ENCODE measurements around the gene SLC35F3. TPM values are rescaled to one million over a fixed set of nuclear protein-coding genes. Genes with fewer than 3 reads are reported as not detected.
"Not testable (repeated sequence)": the region's sequence is repeated elsewhere in the genome, so short reads cannot be mapped to it uniquely, and the experiment has no call there.

Gene SLC35F3
- total RNA-seq, 2 donors from 2014 or later = 0.24 to 2.4 TPM

GRCh38 chr1:234135501-234135900, 231.0 kb downstream of the SLC35F3 start:
- H3K36me3 Mint-ChIP-seq (ENCODE audit: insufficient read depth in 2 of 2) = no peaks in the 10 kb centered on the region
- peaks cover 13% of the 10 kb centered on the region for H3K27me3 Mint-ChIP-seq (ENCODE audit: low read depth)
- no peak overlapping the region for H3K27ac Mint-ChIP-seq
- H3K4me1 Mint-ChIP-seq (ENCODE audit: low read depth) = no peaks in the 10 kb centered on the region
- no peak for DNase-seq
- no peak overlapping the region for H3K4me3 Mint-ChIP-seq
- no peaks in the 10 kb centered on the region for H3K9me3 Mint-ChIP-seq
- no peak for ATAC-seq (replicated peaks in 1 of 2)

- Mint-ChIP-seq H3K27me3 (ENCODE audit: low read depth) (peaks cover 13% of the 10 kb centered on the region), H3K4me3 (no peak overlapping the region), H3K9me3 (no peaks in the 10 kb centered on the region), H3K36me3 (ENCODE audit: insufficient read depth in 2 of 2) (no peaks in the 10 kb centered on the region), H3K27ac (no peak overlapping the region), H3K4me1 (ENCODE audit: low read depth) (no peaks in the 10 kb centered on the region)
- DNase-seq = no peak
- ATAC-seq (replicated peaks in 1 of 2) = no peak
These were observed 231.6 kb downstream of the SLC35F3 start for GRCh38 chr1:234136073-234136472.

- Mint-ChIP-seq H3K27me3 (ENCODE audit: low read depth) (peaks cover 26% of the 10 kb centered on the region), H3K27ac (no peak overlapping the region), H3K36me3 (ENCODE audit: insufficient read depth in 2 of 2) (no peaks in the 10 kb centered on the region), H3K9me3 (no peaks in the 10 kb centered on the region), H3K4me1 (ENCODE audit: low read depth) (no peaks in the 10 kb centered on the region), H3K4me3 (no peak overlapping the region)
- ATAC-seq (replicated peaks in 1 of 2) = no peak
- DNase-seq = no peak
These were observed 235.5 kb downstream of the SLC35F3 start for GRCh38 chr1:234139966-234140365.

GRCh38 chr1:234140388-234140787, 235.9 kb downstream of the SLC35F3 start:
- Mint-ChIP-seq H3K4me1 (ENCODE audit: low read depth) (no peaks in the 10 kb centered on the region), H3K9me3 (no peaks in the 10 kb centered on the region), H3K36me3 (ENCODE audit: insufficient read depth in 2 of 2) (no peaks in the 10 kb centered on the region), H3K27me3 (ENCODE audit: low read depth) (peaks cover 30% of the 10 kb centered on the region), H3K4me3 (no peak overlapping the region), H3K27ac (no peak overlapping the region)
- no peak for DNase-seq
- ATAC-seq (replicated peaks in 1 of 2) = no peak

- Mint-ChIP-seq H3K27ac (no peak overlapping the region), H3K27me3 (ENCODE audit: low read depth) (peaks cover 33% of the 10 kb centered on the region), H3K4me1 (ENCODE audit: low read depth) (no peaks in the 10 kb centered on the region), H3K4me3 (no peak overlapping the region), H3K9me3 (no peaks in the 10 kb centered on the region), H3K36me3 (ENCODE audit: insufficient read depth in 2 of 2) (no peaks in the 10 kb centered on the region)
- DNase-seq = no peak
- no peak for ATAC-seq (replicated peaks in 1 of 2)
These were observed 236.5 kb downstream of the SLC35F3 start for GRCh38 chr1:234141006-234141405.

GRCh38 chr1:234143681-234144080, 239.2 kb downstream of the SLC35F3 start:
- peaks cover 3% of the 10 kb centered on the region in 2 donors for H3K9me3 Mint-ChIP-seq
- no peak for ATAC-seq (replicated peaks in 1 of 2)
- H3K36me3 Mint-ChIP-seq (ENCODE audit: insufficient read depth in 2 of 2) = peaks cover 2 to 3% of the 10 kb centered on the region in 2 donors
- H3K27me3 Mint-ChIP-seq (ENCODE audit: low read depth) = peaks cover 31% of the 10 kb centered on the region
- H3K27ac Mint-ChIP-seq = no peak overlapping the region
- H3K4me1 Mint-ChIP-seq (ENCODE audit: low read depth) = peaks cover 7% of the 10 kb centered on the region
- DNase-seq = no peak
- H3K4me3 Mint-ChIP-seq = no peak overlapping the region

- Mint-ChIP-seq H3K27ac (no peak overlapping the region), H3K9me3 (peaks cover 3% of the 10 kb centered on the region in 2 donors), H3K4me1 (ENCODE audit: low read depth) (peaks cover 14% of the 10 kb centered on the region), H3K36me3 (ENCODE audit: insufficient read depth in 2 of 2) (peaks cover 2 to 3% of the 10 kb centered on the region in 2 donors), H3K27me3 (ENCODE audit: low read depth) (peaks cover 34% of the 10 kb centered on the region), H3K4me3 (no peak overlapping the region)
- ATAC-seq (replicated peaks in 1 of 2) = no peak
- no peak for DNase-seq
These were observed 240.4 kb downstream of the SLC35F3 start for GRCh38 chr1:234144901-234145300.

GRCh38 chr1:234148350-234148749, 243.9 kb downstream of the SLC35F3 start:
- H3K4me3 Mint-ChIP-seq = peak overlapping the region; percentile 5 to 80
- peaks cover 3% of the 10 kb centered on the region in 2 donors for H3K9me3 Mint-ChIP-seq
- H3K36me3 Mint-ChIP-seq (ENCODE audit: insufficient read depth in 2 of 2) = peaks cover 2 to 3% of the 10 kb centered on the region in 2 donors
- DNase-seq (no peak), ATAC-seq (replicated peaks in 1 of 2) (peak; percentile 66 to 85)
- H3K27ac Mint-ChIP-seq = peak overlapping the region; percentile 79
- peaks cover 17% of the 10 kb centered on the region for H3K4me1 Mint-ChIP-seq (ENCODE audit: low read depth)
- peaks cover 42% of the 10 kb centered on the region for H3K27me3 Mint-ChIP-seq (ENCODE audit: low read depth)

GRCh38 chr1:234148816-234149215, 244.3 kb downstream of the SLC35F3 start:
- DNase-seq = no peak
- ATAC-seq (replicated peaks in 1 of 2) = peak in 1 of 2 donors; percentile 3
- H3K4me1 Mint-ChIP-seq (ENCODE audit: low read depth) = peaks cover 17% of the 10 kb centered on the region
- H3K27me3 Mint-ChIP-seq (ENCODE audit: low read depth) = peaks cover 38% of the 10 kb centered on the region
- H3K36me3 Mint-ChIP-seq (ENCODE audit: insufficient read depth in 2 of 2) = peaks cover 2 to 3% of the 10 kb centered on the region in 2 donors
- H3K9me3 Mint-ChIP-seq = peaks cover 3% of the 10 kb centered on the region in 2 donors
- H3K4me3 Mint-ChIP-seq = peak overlapping the region; percentile 1 to 80
- H3K27ac Mint-ChIP-seq = peak overlapping the region; percentile 79

GRCh38 chr1:234149217-234149616, 244.7 kb downstream of the SLC35F3 start:
- Mint-ChIP-seq H3K36me3 (ENCODE audit: insufficient read depth in 2 of 2) (peaks cover 2 to 3% of the 10 kb centered on the region in 2 donors), H3K4me3 (peak overlapping the region in 1 of 2 donors; percentile 80), H3K27ac (no peak overlapping the region), H3K27me3 (ENCODE audit: low read depth) (peaks cover 36% of the 10 kb centered on the region), H3K4me1 (ENCODE audit: low read depth) (peaks cover 17% of the 10 kb centered on the region), H3K9me3 (peaks cover 3% of the 10 kb centered on the region in 2 donors)
- DNase-seq (no peak), ATAC-seq (replicated peaks in 1 of 2) (peak in 1 of 2 donors; percentile 84)

GRCh38 chr1:234150892-234151291, 246.4 kb downstream of the SLC35F3 start:
- DNase-seq = no peak
- no peak overlapping the region for H3K4me3 Mint-ChIP-seq
- peaks cover 3% of the 10 kb centered on the region in 2 donors for H3K9me3 Mint-ChIP-seq
- ATAC-seq (replicated peaks in 1 of 2) = no peak
- peaks cover 17% of the 10 kb centered on the region for H3K4me1 Mint-ChIP-seq (ENCODE audit: low read depth)
- H3K36me3 Mint-ChIP-seq (ENCODE audit: insufficient read depth in 2 of 2) = peaks cover 2 to 3% of the 10 kb centered on the region in 2 donors
- H3K27me3 Mint-ChIP-seq (ENCODE audit: low read depth) = peaks cover 24% of the 10 kb centered on the region
- H3K27ac Mint-ChIP-seq = no peak overlapping the region

GRCh38 chr1:234152344-234152743, 247.9 kb downstream of the SLC35F3 start:
- not testable (repeated sequence) for H3K27ac Mint-ChIP-seq; H3K4me3 Mint-ChIP-seq; H3K9me3 Mint-ChIP-seq; ATAC-seq (replicated peaks in 1 of 2); H3K36me3 Mint-ChIP-seq (ENCODE audit: insufficient read depth in 2 of 2); DNase-seq
- Mint-ChIP-seq H3K27me3 (ENCODE audit: low read depth) (peaks cover 19% of the 10 kb centered on the region), H3K4me1 (ENCODE audit: low read depth) (peaks cover 17% of the 10 kb centered on the region)

- Mint-ChIP-seq H3K36me3 (ENCODE audit: insufficient read depth in 2 of 2) (no peaks in the 10 kb centered on the region), H3K27me3 (ENCODE audit: low read depth) (peaks cover 9% of the 10 kb centered on the region), H3K27ac (no peak overlapping the region), H3K4me3 (no peak overlapping the region), H3K4me1 (ENCODE audit: low read depth) (peaks cover 4% of the 10 kb centered on the region), H3K9me3 (no peaks in the 10 kb centered on the region)
- DNase-seq (peak; percentile 4 to 31), ATAC-seq (replicated peaks in 1 of 2) (peak; percentile 39)
These were observed 250.1 kb downstream of the SLC35F3 start for GRCh38 chr1:234154320-234155251.
